ENCODE results near the gene C6orf136. TPM values are rescaled to one million over a fixed set of nuclear protein-coding genes. Genes with fewer than 3 reads are reported as not detected.

The C6orf136 gene
- total and polyA plus RNA-seq, 9 of the 15 experiments (the other 6 are each of a cell fraction or from before 2014, with no cell fraction given) = 14.1 to 63.1 (median 18.4) TPM

DNA sequence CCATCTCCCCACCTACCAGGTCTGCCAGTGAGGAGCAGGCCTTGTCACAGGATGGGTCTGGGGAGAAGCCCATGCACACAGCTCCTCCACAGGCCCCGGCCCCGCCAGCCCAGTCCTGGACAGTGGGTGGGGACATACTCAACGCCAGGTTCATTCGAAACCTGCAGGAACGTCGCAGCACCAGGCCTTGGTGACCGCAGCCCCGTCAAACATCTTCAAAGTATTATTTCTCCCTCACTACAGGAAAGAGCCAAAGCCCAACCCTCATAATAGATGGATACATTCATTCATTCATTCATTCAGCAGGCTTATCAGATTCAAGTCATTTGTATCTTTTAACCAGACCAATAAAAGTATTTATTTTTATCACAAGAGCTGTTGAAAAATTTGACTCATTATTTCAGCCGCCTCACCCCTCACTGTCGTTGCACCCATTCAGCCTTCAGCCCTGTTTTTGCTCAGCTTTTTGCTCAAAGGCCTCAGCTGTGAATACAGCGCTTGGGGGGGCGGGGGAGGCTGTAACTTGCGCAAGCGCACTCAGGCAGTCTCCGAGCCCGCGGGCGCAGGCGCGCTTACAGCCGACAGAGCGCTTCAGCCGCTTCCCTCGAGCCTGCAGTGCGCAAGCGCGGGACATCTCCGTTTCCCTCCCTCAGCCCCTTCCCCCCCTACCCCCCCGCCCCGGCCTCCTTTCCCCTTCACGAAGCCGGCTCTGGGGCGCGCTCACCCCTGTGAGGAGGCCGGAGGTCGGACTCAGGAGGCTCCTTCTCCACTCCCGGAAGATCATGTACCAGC, at the start of gene C6orf136 (continued):
- TF ChIP-seq ZNF639 (CRISPR knock-in tag; conservative IDR thresholded peaks at IDR 0.05 in 1 of 2, IDR thresholded peaks at IDR 0.05 in 1 of 2) (0 out of 4 replicates have a peak, but pooled peaks of 1 of the 2 experiments have one; percentile 17), SMAD2 (IDR thresholded peaks at IDR 0.05; ENCODE audit: low read depth, low read length) (no peak), SREBF2 (CRISPR knock-in tag; IDR thresholded peaks at IDR 0.05) (no peak), HNRNPK (IDR thresholded peaks at IDR 0.05; ENCODE audit: low read depth, low read length, poor library complexity, severe bottlenecking) (peak; percentile 2), POLR2AphosphoS5 (IDR thresholded peaks at IDR 0.05; ENCODE audit: control insufficient read depth, insufficient read depth, low read depth, low read length) (peak; percentile 70), CBX5 (IDR thresholded peaks at IDR 0.05; ENCODE audit: borderline replicate concordance, low read depth) (no peak), DDX20 (tag; IDR thresholded peaks at IDR 0.05; ENCODE audit: low read depth) (no peak), FOXA3 (CRISPR knock-in tag; conservative IDR thresholded peaks at IDR 0.05 in 1 of 2, IDR thresholded peaks at IDR 0.05 in 1 of 2) (0 out of 4 replicates have a peak, but pooled peaks of 1 of the 2 experiments have one; percentile 33), ZNF699 (CRISPR knock-in tag; IDR thresholded peaks at IDR 0.05; ENCODE audit: insufficient replicate concordance) (no peak), HDAC1 (IDR thresholded peaks at IDR 0.05) (peak in 1 of 2 experiments; percentile 8; a peak in 1 of 4 replicates), HCFC1 (IDR thresholded peaks at IDR 0.05; ENCODE audit: low read depth, low read length) (no peak), SPI1 (IDR thresholded peaks at IDR 0.05; ENCODE audit: borderline replicate concordance, low read depth, low read length) (no peak)
- TF ChIP-seq, protein P1, sequence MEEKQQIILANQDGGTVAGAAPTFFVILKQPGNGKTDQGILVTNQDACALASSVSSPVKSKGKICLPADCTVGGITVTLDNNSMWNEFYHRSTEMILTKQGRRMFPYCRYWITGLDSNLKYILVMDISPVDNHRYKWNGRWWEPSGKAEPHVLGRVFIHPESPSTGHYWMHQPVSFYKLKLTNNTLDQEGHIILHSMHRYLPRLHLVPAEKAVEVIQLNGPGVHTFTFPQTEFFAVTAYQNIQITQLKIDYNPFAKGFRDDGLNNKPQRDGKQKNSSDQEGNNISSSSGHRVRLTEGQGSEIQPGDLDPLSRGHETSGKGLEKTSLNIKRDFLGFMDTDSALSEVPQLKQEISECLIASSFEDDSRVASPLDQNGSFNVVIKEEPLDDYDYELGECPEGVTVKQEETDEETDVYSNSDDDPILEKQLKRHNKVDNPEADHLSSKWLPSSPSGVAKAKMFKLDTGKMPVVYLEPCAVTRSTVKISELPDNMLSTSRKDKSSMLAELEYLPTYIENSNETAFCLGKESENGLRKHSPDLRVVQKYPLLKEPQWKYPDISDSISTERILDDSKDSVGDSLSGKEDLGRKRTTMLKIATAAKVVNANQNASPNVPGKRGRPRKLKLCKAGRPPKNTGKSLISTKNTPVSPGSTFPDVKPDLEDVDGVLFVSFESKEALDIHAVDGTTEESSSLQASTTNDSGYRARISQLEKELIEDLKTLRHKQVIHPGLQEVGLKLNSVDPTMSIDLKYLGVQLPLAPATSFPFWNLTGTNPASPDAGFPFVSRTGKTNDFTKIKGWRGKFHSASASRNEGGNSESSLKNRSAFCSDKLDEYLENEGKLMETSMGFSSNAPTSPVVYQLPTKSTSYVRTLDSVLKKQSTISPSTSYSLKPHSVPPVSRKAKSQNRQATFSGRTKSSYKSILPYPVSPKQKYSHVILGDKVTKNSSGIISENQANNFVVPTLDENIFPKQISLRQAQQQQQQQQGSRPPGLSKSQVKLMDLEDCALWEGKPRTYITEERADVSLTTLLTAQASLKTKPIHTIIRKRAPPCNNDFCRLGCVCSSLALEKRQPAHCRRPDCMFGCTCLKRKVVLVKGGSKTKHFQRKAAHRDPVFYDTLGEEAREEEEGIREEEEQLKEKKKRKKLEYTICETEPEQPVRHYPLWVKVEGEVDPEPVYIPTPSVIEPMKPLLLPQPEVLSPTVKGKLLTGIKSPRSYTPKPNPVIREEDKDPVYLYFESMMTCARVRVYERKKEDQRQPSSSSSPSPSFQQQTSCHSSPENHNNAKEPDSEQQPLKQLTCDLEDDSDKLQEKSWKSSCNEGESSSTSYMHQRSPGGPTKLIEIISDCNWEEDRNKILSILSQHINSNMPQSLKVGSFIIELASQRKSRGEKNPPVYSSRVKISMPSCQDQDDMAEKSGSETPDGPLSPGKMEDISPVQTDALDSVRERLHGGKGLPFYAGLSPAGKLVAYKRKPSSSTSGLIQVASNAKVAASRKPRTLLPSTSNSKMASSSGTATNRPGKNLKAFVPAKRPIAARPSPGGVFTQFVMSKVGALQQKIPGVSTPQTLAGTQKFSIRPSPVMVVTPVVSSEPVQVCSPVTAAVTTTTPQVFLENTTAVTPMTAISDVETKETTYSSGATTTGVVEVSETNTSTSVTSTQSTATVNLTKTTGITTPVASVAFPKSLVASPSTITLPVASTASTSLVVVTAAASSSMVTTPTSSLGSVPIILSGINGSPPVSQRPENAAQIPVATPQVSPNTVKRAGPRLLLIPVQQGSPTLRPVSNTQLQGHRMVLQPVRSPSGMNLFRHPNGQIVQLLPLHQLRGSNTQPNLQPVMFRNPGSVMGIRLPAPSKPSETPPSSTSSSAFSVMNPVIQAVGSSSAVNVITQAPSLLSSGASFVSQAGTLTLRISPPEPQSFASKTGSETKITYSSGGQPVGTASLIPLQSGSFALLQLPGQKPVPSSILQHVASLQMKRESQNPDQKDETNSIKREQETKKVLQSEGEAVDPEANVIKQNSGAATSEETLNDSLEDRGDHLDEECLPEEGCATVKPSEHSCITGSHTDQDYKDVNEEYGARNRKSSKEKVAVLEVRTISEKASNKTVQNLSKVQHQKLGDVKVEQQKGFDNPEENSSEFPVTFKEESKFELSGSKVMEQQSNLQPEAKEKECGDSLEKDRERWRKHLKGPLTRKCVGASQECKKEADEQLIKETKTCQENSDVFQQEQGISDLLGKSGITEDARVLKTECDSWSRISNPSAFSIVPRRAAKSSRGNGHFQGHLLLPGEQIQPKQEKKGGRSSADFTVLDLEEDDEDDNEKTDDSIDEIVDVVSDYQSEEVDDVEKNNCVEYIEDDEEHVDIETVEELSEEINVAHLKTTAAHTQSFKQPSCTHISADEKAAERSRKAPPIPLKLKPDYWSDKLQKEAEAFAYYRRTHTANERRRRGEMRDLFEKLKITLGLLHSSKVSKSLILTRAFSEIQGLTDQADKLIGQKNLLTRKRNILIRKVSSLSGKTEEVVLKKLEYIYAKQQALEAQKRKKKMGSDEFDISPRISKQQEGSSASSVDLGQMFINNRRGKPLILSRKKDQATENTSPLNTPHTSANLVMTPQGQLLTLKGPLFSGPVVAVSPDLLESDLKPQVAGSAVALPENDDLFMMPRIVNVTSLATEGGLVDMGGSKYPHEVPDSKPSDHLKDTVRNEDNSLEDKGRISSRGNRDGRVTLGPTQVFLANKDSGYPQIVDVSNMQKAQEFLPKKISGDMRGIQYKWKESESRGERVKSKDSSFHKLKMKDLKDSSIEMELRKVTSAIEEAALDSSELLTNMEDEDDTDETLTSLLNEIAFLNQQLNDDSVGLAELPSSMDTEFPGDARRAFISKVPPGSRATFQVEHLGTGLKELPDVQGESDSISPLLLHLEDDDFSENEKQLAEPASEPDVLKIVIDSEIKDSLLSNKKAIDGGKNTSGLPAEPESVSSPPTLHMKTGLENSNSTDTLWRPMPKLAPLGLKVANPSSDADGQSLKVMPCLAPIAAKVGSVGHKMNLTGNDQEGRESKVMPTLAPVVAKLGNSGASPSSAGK (IDR thresholded peaks at IDR 0.05) = peak; percentile 20; the same call in 1 of the 2 replicates

Measured in K562 (cell line).